Erythroblast (primary cell): ENCODE data around the gene CD4.

ENCODE experiments used
- GATA1 ChIP-seq: IDR thresholded peaks from 2 replicates; pipeline ENCODE4 v1.6.1; 2011; ENCODE audit warnings: low read depth, mild to moderate bottlenecking, control low read depth, low read length, moderate library complexity
- POLR2A ChIP-seq: IDR thresholded peaks from 2 replicates; pipeline ENCODE4 v1.6.1; 2011; ENCODE audit warnings: mild to moderate bottlenecking, low read length

- TF ChIP-seq POLR2A: no peak
- TF ChIP-seq GATA1: no peak
Measured at GRCh38 chr12:6750506-6750905, 38.8 kb upstream of the CD4 start.
